Heart left ventricle (tissue), 13 donors: ENCODE measurements around the gene SLC9A5.

Source experiments
- CTCF ChIP-seq, 12 donors: fragments of 200-600 bp; sonication (generic) in 4 of 12; IDR thresholded peaks; one replicate each; pipeline versions ENCODE4 v1.5.0 to v1.8.0; 2018 to 2022; ENCODE audit warnings: antibody characterized with exemption in 12 of 12, mild to moderate bottlenecking in 5 of 12
- POLR2A ChIP-seq, 2 donors: fragments of 450-650 bp; IDR thresholded peaks; one replicate each; pipeline ENCODE4 v1.6.1; 2017; ENCODE audit warnings: antibody characterized with exemption in 2 of 2, mild to moderate bottlenecking in 2 of 2, moderate library complexity in 2 of 2
- donor health status: ischemic (EF 13 %, LVEDD 7.1; RV severe dilation, severe dysfunction).
- donor health status: DM: no; HTN: yes; CAD: no.
- donor health status: DM: no; HTN: no; CAD: no.
- donor health status: ischemic (EF 25% LVEDD 6.9; RV normal size, moderate dysfunction).
- donor health status: ischemic (EF 25% LVEDD 5.7; RV mildly dilated, moderate dysfunction).
- donor health status: ischemic (EF 35%, LVEDD 5.7; RV mildly dilated, moderate dysfunction).
- donor health status: nonischemic (EF 11% LVEDD 7.7; RV severe dilation, severe dysfunction).
- donor health status: DM: yes; HTN: yes; CAD: no.
- donor health status: PGD.
- donor health status: ischemic (EF 29% LVEDD 5.4; RV normal size, mild dysfunction).
- donor health status: nonischemic (EF 23%, LVEDD 6.1; RV moderate dilation, normal function).

DNA sequence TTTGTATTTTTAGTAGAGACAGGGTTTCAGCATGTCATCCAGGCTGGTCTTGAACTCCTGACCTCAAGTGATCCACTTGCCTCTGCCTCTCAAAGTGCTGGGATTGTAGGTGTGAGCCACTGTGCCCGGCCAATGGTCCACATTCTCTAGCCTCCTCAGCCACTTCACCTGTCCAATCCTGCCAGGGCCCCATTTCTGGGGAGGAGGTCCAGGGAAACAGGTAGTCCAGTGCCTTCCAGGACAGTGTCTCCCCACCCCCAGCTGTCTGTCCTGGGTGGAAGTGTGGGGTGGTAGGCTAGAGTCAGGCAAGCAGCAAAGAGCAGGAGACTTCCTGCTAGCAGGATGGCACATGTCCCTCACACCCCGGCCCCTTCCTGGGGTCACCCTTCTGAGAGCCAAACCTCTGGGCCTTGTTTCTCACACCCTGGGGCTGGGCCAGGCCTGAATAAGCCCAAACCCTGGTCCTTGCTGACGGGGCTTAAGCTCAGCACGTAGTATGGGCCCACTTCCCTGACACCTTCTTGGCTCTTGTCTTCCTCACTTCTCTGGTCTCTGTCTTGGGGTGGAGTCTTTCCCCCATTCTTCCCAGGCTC, 6.5 kb upstream of the SLC9A5 start:
- TF ChIP-seq CTCF (IDR thresholded peaks at IDR 0.05) = no peak
- no peak for TF ChIP-seq POLR2A (IDR thresholded peaks at IDR 0.05)
